ENCODE measurements around the gene TFEB.

Gene TFEB

GRCh38 chr6:41674231-41675000 is 61.0 kb downstream of the TFEB start:
- DNase-seq (ENCODE audit: low read depth) = no peak

GRCh38 chr6:41673704-41674000 is 61.8 kb downstream of the TFEB start:
- no peak for DNase-seq (ENCODE audit: low read depth)

- no peak for DNase-seq (ENCODE audit: low read depth)
Observed at GRCh38 chr6:41672816-41673703, 62.3 kb downstream of the TFEB start.

DNA sequence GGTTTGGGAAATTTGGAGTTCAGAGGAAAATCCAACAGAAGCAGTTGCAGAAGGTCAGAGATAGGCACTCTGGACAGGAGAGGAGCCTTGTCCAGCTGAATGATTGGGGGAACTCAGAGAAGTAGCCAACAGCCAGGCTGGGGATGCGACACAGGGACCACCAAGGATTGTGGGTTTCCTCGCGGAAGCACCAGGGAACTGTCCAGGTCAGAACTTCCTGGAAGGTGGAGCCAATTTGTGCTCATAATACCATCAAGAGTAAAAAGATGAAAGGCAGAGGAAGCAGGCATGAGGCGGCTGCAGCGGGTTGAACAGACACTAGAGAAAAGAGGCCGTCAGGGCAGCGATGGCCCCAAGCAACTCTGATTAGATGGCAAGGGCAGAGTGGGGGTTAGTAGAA is 63.4 kb downstream of the TFEB start:
- DNase-seq (ENCODE audit: low read depth) = no peak

GRCh38 chr6:41671376-41671775 is 64.0 kb downstream of the TFEB start:
- no peak for DNase-seq (ENCODE audit: low read depth)

DNA sequence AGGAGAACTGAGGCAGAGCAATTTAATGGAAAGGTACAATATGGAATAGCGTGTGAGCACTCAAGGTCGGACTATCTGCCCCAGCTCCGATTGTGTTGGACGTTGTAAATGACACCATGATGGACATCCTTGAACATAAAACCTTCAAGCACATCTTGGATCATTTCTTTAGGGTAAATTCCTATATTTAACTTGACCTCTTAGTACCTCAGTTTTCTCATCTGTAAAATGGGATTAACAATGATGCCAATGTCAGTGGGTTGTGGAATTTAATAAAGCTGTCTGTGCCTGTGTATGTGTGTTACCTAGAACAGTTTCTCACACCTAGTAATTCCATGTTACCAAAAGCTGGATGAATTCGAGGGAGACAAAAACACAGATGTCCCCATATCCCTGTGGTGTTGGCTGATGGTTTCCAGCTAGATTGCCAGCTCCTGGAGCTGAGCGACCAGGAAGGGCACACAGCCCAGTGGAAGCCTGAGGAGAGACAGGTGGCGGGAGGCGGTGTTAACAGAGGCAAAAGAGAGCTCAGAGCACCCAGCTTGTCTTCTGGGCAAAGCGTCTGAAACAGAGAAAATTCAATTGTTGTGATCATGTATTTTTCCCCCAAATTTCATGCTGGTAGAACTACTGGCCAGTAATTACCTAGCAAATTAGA is 64.6 kb downstream of the TFEB start:
- DNase-seq (ENCODE audit: low read depth) = no peak

- no peak for DNase-seq (ENCODE audit: low read depth)
Observed at GRCh38 chr6:41668968-41669367, 66.4 kb downstream of the TFEB start.

DNA sequence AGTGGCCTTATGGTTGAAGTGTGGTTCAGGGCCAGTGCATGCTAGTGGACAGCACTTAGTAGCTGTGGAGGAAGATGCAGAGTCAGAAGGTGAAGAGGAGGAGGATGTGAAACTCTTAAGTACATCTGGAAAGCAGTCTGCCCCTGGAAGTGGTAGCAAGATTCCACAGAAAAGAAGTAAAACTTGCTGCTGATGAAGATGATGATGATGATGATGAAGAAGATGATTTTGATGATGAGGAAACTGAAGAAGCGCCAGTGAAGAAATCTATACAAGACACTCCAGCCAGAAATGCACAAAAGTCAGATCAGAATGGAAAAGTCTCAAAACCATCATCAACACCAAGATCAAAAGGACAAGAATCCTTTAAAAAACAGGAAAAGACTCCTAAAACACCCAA is 68.2 kb downstream of the TFEB start:
- no peak for DNase-seq (ENCODE audit: low read depth)

DNA sequence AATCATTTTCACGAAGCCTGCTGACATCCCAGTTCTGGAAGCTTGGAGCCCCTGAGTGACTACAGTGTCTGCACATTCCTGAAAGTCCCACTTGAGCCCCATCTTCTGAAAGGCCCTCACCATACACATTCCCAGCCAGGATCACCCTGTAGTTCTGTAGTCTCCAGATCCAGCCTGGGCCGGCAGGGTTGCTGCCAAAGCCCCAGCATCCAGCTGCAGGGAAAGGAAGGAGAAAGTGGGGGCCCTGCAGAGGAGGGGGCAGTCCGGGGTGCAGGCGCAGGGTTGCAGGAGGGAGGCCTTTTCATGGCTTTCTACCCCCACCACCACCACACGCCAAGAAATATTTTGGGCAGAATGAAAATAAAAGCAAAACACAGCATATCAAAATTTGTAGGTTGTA is 71.1 kb downstream of the TFEB start:
- no peak for DNase-seq (ENCODE audit: low read depth)

GRCh38 chr6:41663568-41663967 is 71.8 kb downstream of the TFEB start:
- DNase-seq (ENCODE audit: low read depth) = no peak

- DNase-seq (ENCODE audit: low read depth) = no peak
Observed at GRCh38 chr6:41659935-41660334, 75.5 kb downstream of the TFEB start.

- DNase-seq (ENCODE audit: low read depth) = no peak
Observed at GRCh38 chr6:41658636-41659035, 76.8 kb downstream of the TFEB start.

DNA sequence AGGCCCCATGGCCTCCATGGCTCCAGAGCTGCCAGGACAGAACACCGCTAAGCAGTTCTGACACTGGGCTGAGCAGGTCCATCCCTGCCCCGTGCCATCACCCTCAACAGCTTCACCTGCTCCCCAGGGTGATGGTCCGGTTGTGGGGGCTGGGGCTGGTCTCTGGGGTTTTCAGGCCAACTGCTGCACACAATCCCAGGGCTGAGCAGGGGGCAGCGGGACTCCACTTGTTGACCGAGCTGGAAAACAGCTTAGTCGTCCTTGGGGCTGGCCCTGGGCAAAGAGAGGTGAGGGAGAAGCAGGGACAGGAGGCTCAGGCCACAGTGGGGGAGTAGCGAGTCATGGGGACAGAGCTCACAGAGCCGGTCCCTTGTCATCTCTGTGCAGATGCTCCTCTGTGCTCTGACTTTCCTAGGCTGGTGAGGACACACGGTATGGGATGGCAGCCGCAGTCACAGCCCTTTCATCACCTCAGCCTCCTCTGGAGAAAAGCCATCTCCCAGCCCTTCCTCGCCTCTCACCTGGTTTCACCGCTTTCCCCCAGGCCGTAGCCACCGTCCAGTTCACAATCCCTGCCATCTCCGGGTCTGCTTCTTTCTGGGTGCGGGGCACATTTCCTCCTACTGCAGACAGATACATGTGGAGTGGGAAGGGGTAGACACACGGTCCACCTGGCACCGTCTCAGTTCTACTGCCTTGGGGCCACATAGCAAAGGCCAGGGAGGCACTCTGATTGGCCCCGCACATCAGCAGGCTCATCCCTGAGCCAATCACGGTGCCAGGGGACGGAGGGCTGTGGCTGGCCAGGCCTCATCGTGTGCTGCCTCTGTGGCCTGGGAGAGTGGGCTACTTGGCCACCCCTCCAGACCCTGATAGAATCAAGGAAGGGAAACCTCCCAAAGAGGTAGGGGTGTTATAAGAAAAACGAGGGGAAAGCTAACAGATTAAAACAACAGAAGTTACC is 78.0 kb downstream of the TFEB start:
- DNase-seq (ENCODE audit: low read depth) = no peak

GRCh38 chr6:41656002-41656691 is 79.3 kb downstream of the TFEB start:
- DNase-seq (ENCODE audit: low read depth) = peak; percentile 74

DNA sequence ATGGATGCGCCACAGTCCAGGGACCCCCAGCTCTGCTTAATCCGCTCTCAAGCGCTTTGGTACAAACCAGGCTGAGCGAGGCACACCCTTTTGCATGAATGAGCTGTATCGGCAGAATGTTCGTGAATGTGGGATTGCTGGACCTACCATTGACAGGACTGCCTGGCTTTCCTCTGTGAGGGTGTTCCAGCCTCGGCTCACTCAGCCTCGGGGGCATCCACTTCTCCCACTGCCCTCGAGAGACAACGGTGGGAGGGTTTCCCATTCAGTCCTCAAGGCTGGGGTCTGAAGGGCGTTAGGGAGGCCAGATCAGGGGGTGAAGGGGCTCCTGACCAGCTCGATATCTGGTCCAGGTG is 79.8 kb downstream of the TFEB start:
- peak; percentile 12 for DNase-seq (ENCODE audit: low read depth)

- DNase-seq (ENCODE audit: low read depth) = no peak
Observed at GRCh38 chr6:41655176-41655575, 80.2 kb downstream of the TFEB start.

DNA sequence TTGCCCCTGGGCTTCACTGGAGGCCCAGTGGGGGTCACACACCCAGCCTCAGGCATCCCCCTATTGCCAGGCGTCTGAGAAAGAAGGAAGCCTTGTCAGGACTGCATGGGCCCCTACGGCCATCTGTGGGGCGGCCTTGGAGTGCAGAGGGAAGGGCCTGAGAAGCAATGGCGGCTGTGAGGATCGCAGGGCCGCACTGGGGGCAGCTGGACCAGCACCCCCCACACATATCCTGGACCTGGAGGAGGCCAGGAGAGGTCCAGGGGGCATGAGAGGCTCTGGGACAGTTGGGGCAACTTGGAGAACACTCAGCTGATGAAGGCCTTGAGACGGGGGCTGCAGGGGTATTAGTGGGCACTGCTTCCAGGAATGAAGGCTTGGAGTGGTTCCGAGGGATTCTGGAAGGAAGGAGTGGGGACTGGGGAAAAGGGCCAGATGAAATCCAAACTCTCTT is 80.7 kb downstream of the TFEB start:
- no peak for DNase-seq (ENCODE audit: low read depth)

DNA sequence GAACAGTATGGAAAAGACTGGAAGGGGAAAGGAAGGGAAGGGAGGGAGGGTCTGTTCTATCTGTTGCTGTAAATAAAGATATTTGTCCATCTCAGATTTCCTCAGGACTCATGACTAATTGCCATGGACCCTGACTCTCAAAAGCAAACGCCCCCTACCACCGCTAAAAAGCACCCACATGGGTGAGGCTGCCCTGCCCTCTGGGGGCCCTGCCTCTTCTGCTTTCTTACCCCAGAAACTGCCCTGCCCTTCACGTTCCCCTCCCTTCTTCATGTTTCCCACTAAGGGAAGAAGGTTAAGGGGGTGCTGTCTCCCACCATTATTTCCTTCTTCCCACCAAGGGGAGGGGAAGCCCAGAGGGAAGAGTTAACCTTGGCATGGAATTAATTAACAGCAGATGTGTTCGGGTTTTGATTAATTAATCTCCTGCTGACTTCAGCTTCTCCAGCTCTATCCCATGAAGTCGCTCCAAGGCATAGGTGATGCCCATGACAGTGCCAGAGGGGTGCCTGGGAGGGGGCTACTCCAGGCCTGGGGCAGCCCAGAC is 81.2 kb downstream of the TFEB start:
- no peak for DNase-seq (ENCODE audit: low read depth)

GRCh38 chr6:41653691-41654090 is 81.7 kb downstream of the TFEB start:
- DNase-seq (ENCODE audit: low read depth) = no peak

GRCh38 chr6:41652866-41653652 is 82.3 kb downstream of the TFEB start:
- DNase-seq (ENCODE audit: low read depth) = peak; percentile 46

All from iris pigment epithelial cell (primary cell).